Measurements from ENCODE around the gene AIDA. TPM values are rescaled to one million over a fixed set of nuclear protein-coding genes. Genes with fewer than 3 reads are reported as not detected.

AIDA gene
- total RNA-seq, 4 donors from 2014 or later: 25.8 to 41.4 (median 36.4) TPM

DNA sequence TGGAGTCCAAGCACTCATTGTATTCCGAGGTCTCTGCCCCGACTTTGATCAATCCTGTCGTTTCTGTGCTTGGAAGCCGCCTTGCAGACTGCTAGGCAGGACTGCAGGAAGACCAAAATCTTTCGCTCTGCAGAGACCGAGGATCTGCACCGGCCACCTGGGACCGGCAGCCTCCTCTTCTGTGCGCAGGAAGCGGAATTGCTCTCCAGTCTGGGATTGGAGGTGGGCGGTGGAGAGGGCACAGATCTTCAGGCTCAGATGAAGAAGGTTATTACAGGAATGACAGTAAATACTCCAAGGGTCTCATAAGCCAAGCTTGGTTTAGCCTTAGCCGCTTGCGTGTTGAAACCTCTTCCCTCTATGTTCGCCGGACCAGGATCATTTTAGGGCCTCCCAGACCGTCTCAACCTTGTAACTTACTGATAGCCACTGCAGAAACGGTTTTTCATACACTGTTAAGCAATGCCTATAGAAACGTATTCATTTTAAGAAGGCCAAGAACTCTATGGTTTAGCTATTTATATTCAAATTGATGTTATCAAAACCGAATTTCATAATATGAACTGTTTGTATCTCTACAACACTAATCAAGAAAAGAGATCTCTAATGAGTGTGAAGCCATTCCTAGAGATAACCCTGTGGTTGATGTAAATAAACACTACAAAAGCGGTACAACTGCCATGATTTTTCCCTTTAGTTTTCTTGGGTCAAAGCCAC, 93.3 kb downstream of the AIDA start:
- Histone ChIP-seq H3K27ac (peak overlapping the region; percentile 84 to 95 (median 92)), H3K4me3 (peak overlapping the region; percentile 67 to 100 (median 98)), H3K9me3 (no peaks in the 10 kb centered on the region), H3K27me3 (no peaks in the 10 kb centered on the region), H3K4me1 (peaks cover 4 to 40% (median 12%) of the 10 kb centered on the region in 4 donors), H3K36me3 (peaks cover 0 to 5% (median 0%) of the 10 kb centered on the region in 4 donors)
- 32 to 48% methylated on average over 7 to 20 of the region's 20 CpGs for WGBS, 2 donors (ENCODE audit: low coverage in 1 of 2)
- DNase-seq: peak; percentile 25
- in situ Hi-C loops (cut with MboI; ENCODE audit: low pct_ligation_motif_present in 1 of 4, low pct_unique_long_range_greater_than_20kb in 1 of 4, low sequenced_read_pairs in 3 of 4): no loop called here
- no peak for TF ChIP-seq POLR2A (IDR thresholded peaks at IDR 0.05)
- TF ChIP-seq POLR2AphosphoS5 (IDR thresholded peaks at IDR 0.05): no peak
- TF ChIP-seq EP300 (IDR thresholded peaks at IDR 0.05; ENCODE audit: low read depth): no peak
- TF ChIP-seq, protein P1, sequence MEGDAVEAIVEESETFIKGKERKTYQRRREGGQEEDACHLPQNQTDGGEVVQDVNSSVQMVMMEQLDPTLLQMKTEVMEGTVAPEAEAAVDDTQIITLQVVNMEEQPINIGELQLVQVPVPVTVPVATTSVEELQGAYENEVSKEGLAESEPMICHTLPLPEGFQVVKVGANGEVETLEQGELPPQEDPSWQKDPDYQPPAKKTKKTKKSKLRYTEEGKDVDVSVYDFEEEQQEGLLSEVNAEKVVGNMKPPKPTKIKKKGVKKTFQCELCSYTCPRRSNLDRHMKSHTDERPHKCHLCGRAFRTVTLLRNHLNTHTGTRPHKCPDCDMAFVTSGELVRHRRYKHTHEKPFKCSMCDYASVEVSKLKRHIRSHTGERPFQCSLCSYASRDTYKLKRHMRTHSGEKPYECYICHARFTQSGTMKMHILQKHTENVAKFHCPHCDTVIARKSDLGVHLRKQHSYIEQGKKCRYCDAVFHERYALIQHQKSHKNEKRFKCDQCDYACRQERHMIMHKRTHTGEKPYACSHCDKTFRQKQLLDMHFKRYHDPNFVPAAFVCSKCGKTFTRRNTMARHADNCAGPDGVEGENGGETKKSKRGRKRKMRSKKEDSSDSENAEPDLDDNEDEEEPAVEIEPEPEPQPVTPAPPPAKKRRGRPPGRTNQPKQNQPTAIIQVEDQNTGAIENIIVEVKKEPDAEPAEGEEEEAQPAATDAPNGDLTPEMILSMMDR (IDR thresholded peaks at IDR 0.05): no peak
- intact Hi-C loops (cut with DNase I; ENCODE audit: low total_unique reads): no loop called here

Other genes with a start within 250 kb of the AIDA start
- gene HHIPL2, start 164.4 kb downstream of the AIDA start, total RNA-seq: under 1 TPM in 2 of 4 donors, not detected in 2; 0.32 to 0.41 TPM
- gene TAF1A, start 122.6 kb downstream of the AIDA start, total RNA-seq: 10 to 100 TPM in 1 of 4 donors, 1 to 10 TPM in 3; 2.2 to 10.1 (median 4.1) TPM
- gene MIA3, start 94.4 kb downstream of the AIDA start, total RNA-seq: 100 to 1,000 TPM in 1 of 4 donors, 10 to 100 TPM in 3; 39.2 to 185 (median 49.1) TPM
- gene BROX, start 73 bp upstream of the AIDA start, total RNA-seq: 10 to 100 TPM; 20.9 to 53.7 (median 43.3) TPM
- gene FAM177B, start 24.7 kb upstream of the AIDA start, total RNA-seq: 10 to 100 TPM in 1 of 4 donors, 1 to 10 TPM in 1, not detected in 2; 4.0 to 13.9 TPM
- gene DISP1, start 102.5 kb upstream of the AIDA start, total RNA-seq: 1 to 10 TPM; 2.2 to 7.2 (median 5.6) TPM